Measurements from ENCODE around the gene RGS10. TPM values are rescaled to one million over a fixed set of nuclear protein-coding genes. Genes with fewer than 3 reads are reported as not detected.

The RGS10 gene
- total and polyA plus RNA-seq, 2 experiments from 2014 or later, result 16.8 to 26.8 TPM

DNA sequence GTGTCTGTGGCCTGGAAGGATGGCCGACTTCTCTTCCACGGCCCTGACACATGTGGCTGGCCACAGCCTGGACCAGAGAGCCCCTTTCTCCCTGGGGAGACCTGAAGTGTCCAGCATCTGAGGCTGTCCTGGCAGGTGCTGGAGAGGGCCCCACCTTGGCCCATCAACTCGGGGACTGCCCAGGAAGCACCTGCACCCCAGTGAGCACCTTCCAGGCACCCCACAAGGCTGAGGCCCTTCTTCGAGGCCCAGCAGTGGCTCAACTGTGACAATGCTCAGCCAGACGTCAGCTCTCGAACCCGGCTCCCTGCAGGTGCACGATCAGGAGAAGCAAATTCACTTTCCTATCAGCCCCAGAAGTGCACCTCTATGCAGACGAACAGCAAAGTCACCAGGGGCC lies 24.3 kb downstream of the RGS10 start (continued):
- TF ChIP-seq, protein P1, sequence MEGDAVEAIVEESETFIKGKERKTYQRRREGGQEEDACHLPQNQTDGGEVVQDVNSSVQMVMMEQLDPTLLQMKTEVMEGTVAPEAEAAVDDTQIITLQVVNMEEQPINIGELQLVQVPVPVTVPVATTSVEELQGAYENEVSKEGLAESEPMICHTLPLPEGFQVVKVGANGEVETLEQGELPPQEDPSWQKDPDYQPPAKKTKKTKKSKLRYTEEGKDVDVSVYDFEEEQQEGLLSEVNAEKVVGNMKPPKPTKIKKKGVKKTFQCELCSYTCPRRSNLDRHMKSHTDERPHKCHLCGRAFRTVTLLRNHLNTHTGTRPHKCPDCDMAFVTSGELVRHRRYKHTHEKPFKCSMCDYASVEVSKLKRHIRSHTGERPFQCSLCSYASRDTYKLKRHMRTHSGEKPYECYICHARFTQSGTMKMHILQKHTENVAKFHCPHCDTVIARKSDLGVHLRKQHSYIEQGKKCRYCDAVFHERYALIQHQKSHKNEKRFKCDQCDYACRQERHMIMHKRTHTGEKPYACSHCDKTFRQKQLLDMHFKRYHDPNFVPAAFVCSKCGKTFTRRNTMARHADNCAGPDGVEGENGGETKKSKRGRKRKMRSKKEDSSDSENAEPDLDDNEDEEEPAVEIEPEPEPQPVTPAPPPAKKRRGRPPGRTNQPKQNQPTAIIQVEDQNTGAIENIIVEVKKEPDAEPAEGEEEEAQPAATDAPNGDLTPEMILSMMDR (conservative IDR thresholded peaks at IDR 0.05; ENCODE audit: low read depth in 2 of 2), result no peak
- TF ChIP-seq, protein P2, sequence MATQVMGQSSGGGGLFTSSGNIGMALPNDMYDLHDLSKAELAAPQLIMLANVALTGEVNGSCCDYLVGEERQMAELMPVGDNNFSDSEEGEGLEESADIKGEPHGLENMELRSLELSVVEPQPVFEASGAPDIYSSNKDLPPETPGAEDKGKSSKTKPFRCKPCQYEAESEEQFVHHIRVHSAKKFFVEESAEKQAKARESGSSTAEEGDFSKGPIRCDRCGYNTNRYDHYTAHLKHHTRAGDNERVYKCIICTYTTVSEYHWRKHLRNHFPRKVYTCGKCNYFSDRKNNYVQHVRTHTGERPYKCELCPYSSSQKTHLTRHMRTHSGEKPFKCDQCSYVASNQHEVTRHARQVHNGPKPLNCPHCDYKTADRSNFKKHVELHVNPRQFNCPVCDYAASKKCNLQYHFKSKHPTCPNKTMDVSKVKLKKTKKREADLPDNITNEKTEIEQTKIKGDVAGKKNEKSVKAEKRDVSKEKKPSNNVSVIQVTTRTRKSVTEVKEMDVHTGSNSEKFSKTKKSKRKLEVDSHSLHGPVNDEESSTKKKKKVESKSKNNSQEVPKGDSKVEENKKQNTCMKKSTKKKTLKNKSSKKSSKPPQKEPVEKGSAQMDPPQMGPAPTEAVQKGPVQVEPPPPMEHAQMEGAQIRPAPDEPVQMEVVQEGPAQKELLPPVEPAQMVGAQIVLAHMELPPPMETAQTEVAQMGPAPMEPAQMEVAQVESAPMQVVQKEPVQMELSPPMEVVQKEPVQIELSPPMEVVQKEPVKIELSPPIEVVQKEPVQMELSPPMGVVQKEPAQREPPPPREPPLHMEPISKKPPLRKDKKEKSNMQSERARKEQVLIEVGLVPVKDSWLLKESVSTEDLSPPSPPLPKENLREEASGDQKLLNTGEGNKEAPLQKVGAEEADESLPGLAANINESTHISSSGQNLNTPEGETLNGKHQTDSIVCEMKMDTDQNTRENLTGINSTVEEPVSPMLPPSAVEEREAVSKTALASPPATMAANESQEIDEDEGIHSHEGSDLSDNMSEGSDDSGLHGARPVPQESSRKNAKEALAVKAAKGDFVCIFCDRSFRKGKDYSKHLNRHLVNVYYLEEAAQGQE (IDR thresholded peaks at IDR 0.05; ENCODE audit: unreplicated experiment), result no peak
- no peak for TF ChIP-seq ZNF331 (CRISPR knock-in tag; IDR thresholded peaks at IDR 0.05; ENCODE audit: low read depth)
- no peak for TF ChIP-seq ZNF114 (CRISPR knock-in tag; IDR thresholded peaks at IDR 0.05)
- no peak for TF ChIP-seq POLR2AphosphoS5 (IDR thresholded peaks at IDR 0.05; ENCODE audit: low read depth)
- TF ChIP-seq, protein P3, sequence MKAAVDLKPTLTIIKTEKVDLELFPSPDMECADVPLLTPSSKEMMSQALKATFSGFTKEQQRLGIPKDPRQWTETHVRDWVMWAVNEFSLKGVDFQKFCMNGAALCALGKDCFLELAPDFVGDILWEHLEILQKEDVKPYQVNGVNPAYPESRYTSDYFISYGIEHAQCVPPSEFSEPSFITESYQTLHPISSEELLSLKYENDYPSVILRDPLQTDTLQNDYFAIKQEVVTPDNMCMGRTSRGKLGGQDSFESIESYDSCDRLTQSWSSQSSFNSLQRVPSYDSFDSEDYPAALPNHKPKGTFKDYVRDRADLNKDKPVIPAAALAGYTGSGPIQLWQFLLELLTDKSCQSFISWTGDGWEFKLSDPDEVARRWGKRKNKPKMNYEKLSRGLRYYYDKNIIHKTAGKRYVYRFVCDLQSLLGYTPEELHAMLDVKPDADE (IDR thresholded peaks at IDR 0.05), result no peak

DNA sequence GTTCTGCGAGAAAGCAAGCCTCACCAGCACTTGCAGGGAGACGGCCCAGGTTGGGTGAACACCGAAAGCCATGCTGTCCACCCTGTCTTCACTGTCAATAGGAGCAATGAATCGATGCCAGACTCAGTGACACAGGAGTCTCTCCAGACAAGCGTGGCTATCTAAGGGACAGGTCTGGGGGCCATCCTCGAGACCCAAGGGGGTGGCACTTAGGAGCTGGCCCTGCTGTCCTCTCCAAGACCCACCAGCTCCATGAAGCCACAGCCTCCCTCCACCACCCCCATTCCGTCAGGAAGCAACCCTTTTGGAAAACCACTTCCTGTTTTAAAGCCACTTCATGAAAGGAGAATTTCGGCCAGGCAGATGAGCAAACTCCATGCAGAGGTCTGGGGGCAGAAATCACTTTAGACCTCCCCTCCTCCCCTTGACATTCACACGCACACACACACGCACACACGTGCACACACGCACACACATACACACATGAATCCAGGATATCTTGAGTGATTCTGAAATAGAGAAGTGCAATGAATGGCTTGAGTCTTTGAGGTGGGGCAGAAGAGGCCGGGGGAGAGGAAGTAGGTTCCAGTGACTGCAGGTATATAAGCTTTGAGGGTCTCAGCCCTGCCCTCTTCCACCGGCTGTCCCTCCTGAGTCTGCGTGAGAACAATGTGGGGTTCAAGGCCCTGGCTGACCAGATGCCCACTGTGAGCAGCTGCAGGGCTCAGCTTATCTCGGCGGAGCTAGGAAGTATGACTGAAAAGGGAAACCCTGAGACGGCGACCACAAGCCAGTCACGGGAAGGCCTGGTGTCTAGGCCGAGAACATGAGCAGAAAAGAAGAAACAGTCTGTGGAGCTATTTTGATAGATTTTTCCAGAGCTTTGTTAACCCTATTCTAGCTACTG lies 25.0 kb downstream of the RGS10 start:
- DNase-seq (ENCODE audit: low spot score) (no peak), ATAC-seq (no peak)
- Histone ChIP-seq H3K9me2 (ENCODE audit: insufficient read depth) (no peaks in the 10 kb centered on the region), H2AFZ (no peak overlapping the region), H3K27me3 (ENCODE audit: insufficient read depth) (no peaks in the 10 kb centered on the region), H3K4me1 (ENCODE audit: insufficient read depth) (peaks cover 5% of the 10 kb centered on the region), H3K79me2 (replicated peaks; ENCODE audit: insufficient read depth) (no peaks in the 10 kb centered on the region), H4K20me1 (replicated peaks; ENCODE audit: insufficient read depth) (no peaks in the 10 kb centered on the region; the same call in 1 of the 2 replicates), H3F3A (replicated peaks; ENCODE audit: low read depth) (no peaks in the 10 kb centered on the region), H3K4me3 (no peak overlapping the region), H3K4me2 (no peak overlapping the region), H3K27ac (ENCODE audit: low read depth) (no peak overlapping the region), H3K36me3 (ENCODE audit: insufficient read depth) (no peaks in the 10 kb centered on the region)
- Mint-ChIP-seq H3K27ac (no peak overlapping the region), H3K4me3 (no peak overlapping the region), H3K4me1 (peaks cover 18% of the 10 kb centered on the region), H3K9me3 (no peaks in the 10 kb centered on the region), H3K36me3 (ENCODE audit: low read depth) (no peaks in the 10 kb centered on the region), H3K27me3 (ENCODE audit: insufficient read depth, low read depth, poor library complexity) (no peaks in the 10 kb centered on the region)
- TF ChIP-seq NANOG (IDR thresholded peaks at IDR 0.05; ENCODE audit: borderline replicate concordance), result no peak
